ELR (cell line): ENCODE results near the gene LMF1.

Experiments used
- DNase-seq: peaks from one replicate; pipeline ENCODE4 v3.0.0-alpha.2; 2015; ENCODE audit warnings: low read depth

LMF1 gene

DNA sequence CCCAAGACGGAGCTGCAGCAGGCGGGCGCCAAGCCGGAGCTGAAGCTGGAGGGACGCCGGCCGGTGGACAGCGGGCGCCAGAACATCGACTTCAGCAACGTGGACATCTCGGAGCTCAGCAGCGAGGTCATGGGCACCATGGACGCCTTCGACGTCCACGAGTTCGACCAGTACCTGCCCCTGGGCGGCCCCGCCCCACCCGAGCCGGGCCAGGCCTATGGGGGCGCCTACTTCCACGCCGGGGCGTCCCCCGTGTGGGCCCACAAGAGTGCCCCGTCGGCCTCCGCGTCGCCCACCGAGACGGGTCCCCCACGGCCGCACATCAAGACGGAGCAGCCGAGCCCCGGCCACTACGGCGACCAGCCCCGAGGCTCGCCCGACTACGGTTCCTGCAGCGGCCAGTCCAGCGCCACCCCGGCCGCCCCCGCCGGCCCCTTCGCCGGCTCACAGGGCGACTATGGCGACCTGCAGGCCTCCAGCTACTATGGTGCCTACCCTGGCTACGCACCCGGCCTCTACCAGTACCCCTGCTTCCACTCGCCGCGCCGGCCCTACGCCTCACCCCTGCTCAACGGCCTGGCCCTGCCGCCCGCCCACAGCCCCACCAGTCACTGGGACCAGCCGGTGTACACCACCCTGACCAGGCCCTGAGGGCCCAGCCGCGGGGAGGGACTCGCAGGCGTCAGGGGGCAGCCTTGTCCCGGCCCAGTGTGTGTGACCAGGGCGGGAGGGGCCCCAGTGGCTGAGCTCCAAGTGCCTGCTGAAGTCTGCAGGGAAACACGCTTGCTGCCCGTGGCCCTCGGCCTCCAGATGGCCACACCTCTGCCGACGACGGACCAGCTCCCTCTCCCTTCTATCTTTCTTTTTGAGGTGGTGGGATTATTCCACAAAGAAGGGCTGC, 14.2 kb upstream of the LMF1 start:
- DNase-seq = no peak

DNA sequence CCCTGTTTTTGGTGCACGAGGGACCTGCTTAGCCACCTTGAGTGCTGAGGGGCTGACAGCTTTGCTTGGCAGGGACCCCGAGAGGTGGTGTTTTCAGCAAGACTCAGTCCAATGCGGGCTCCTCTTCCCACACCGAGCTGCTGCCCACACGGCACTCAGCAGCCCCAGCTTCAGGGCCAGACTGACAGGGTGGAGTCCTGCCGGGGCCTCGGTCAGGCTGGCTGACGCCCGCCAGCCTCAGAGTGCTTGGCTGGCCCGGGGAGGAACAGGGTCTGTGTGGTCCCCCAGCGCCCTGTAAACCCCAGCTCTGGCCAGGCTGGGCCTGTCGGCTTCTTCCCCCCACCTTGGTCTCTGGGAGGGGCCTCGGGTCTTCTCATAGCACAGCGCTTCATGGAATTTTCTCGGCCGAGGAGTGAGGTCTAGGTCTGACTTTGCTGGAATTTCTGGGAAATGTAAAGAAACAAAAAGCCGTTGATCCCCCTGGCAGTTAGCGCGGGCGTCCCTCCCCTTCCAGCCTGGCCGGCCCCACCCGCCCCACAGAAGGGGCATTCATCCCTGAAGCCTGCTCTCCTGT, 13.4 kb upstream of the LMF1 start:
- no peak for DNase-seq

DNA sequence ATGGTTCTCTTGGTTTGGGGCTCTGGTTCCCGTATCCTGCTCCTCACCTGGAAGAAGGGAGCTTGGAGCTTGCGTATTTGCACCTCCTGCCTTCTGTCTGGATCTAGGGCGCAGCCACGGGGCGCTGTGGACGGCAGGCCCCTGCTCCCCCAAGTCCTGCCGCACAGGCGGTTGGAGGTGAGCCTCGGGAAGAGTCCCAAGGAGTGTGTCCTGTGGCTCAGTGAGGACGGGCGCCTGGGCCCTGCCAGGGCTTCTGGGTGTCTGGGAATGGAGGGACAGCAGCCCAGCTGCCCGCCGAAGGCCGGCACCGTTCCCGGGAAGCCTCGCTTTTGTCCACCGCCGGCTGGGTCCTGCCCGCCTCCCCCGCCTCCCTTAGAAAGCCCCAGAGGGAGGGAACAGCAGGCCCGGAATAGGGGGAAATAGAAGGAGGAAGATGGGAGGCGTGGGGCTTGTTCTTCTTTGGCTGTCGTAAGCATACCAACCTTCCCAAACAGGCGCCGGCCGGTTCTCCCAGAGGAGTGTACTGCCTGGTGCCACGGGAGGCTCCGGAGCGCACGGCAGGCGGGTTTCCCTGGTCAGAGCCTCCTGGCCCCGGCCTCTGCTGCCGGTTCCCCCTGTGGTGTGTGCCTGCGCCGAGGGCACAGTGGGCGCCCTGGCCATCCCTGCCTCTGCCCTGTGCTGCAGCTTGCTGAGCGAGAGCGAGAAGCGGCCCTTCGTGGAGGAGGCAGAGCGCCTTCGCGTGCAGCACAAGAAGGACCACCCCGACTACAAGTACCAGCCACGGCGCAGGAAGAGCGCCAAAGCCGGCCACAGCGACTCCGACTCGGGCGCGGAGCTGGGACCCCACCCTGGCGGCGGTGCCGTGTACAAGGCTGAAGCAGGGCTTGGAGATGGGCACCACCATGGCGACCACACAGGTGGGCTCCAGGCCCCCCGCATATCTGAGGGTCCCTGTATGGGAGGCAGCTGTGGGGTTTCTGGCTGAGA, 12.6 kb upstream of the LMF1 start:
- DNase-seq = no peak

DNA sequence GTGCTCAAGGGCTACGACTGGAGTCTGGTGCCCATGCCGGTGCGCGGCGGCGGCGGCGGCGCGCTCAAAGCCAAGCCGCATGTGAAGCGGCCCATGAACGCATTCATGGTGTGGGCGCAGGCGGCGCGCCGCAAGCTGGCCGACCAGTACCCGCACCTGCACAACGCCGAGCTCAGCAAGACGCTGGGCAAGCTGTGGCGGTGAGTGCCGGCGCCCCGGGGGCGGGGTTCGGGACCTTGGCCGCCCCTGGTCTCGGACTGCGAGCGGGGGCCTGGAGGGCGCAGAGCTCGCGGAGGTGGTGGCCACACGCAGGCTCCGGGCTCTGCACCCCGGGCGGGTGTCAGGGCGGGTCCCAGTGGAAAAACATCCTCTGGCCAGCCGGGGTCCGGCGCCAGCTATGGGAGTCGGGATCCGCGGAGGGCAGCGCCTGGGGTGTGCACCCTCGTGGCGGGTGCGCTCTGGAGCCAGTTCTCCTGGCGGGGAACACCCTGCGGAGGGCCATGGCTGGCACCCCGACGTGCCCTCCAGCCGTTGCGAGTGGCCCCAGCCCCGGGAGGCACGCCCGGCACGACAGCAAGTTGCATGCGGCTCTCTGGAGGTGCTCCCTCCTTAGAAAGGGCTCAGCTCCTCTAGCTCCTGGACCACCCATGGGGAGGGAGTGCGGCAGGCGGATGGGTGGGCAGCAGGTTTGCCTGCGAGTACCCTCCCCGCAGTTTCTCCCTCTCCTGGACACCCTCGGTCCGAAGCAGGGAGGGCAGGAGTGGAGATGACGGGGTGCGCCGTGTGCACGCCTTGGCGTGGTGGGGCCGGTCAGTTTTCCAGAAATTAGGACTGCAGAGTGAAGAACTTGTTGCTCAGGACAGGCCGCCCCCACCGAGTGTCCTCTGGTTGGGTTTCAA, 11.6 kb upstream of the LMF1 start:
- DNase-seq = no peak

DNA sequence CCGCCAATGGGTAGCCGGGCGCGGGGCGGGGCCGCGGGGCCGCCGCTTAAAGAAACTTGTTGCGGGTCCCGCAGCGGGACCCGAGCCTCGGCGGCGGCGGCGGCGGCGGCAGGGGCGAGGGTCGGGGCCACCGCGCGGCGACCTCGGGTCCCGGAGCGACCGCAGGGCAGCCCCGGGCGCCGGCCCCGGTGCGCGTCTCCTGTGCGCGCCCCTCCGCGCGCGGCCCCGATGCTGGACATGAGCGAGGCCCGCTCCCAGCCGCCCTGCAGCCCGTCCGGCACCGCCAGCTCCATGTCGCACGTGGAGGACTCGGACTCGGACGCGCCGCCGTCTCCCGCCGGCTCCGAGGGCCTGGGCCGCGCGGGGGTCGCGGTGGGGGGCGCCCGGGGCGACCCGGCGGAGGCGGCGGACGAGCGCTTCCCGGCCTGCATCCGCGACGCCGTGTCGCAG, 10.9 kb upstream of the LMF1 start, which contains the start of gene SOX8:
TSS of gene SOX8 (plus strand) at position 76 of the 450 bp plus-strand sequence. CDS start at position 229, 153 bp downstream.
- DNase-seq = no peak

DNA sequence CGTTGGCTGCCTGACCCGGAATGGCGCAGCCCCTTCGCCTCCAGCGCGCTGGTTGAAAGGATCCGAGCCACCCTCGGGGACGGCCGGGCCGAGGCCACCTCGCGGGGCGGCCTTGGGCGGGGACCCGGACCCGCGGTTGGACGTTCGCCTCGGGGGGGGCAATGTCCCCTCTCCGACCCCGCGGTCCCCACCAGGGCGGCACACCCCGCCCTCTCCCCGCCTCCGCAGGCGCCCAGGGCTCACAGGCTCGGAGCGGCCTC, 9.7 kb upstream of the LMF1 start:
- no peak for DNase-seq

DNA sequence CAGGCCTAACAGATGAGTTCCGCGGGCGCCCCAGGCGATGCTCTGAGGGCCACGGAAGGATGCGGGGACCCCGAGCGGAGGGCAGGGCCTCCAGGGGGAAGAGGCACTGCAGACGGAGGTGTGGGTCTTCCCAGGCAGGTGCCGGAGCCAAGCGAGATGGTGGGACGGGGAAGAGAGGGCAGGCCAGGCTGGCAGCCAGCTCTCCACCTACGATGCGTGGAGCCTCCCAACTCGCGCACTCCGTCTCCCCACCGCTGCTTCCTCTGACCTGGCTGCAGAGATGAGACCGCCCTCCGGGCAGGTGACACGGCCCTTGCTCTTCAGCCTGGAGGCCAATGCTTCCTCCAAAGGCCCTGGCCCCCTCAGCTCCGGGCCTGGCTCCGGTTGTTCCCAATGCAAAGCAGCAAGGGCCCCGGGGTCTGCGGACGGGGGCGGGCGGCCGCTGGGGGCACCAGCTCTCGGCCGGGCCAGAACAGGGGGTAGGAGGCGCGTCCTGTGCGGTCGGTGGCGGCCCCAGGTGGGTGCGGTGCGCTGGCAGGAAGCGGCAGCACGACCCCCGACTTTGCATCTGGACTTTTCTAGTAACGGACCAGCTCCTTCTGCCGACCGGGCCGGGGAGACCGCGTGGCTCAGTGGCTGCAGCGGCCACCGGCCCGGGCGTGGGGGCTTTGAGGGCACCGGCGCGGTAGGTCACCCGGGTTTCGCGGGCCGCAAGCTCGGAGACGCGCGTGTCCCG, 9.2 kb upstream of the LMF1 start:
- DNase-seq = no peak

DNA sequence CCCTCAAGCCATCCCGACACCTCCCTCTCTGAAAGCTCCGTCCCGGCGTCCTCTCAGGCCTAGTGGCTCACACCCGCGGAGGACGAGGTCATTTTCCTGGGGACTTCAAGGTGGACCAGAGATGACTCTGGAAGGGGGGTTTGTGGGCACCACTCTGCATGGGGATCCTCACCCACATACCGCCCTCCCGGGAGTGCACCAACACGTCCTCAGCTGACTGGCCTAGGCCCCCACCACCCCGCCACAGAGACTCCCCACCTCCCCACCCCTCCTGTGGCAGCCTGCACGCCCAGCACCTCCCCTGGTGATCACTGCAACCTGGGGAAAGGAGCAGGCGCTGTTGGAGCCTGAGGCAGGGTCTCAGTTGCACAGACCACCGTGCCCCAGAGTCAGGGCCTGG, 8.4 kb upstream of the LMF1 start:
- no peak for DNase-seq

DNA sequence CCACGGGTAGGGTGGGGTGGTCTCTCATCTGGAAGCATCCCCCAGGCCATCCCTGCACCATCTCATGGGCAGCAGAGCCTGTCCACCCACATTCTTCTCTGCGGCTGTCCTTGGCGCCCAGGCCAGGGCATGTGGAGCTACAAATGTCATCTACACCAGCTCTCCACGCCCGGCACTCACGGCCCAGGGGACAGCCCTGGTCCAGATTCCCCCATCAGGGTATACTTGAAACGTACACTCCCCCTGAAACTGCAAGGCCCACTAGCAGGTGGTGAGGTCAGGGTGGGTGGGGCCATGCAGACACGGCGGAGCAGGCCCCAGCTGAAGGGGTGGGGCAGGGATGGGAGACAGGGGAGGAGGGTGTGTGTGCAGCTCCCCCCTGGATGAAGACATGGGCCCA, 7.6 kb upstream of the LMF1 start:
- no peak for DNase-seq

DNA sequence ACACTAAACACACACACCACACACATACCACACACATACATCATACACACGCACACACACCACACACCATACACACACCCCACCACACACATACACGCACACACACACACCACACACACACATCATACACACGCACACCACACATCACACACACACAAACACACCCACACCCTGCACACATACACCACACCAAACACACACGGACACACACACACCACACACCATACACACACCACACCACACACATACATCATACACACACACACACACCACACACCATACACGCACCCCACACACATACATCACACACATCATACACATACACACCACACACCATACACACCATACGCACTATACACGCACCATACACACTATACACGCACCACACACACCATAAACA, 7.1 kb upstream of the LMF1 start:
- DNase-seq = no peak

DNA sequence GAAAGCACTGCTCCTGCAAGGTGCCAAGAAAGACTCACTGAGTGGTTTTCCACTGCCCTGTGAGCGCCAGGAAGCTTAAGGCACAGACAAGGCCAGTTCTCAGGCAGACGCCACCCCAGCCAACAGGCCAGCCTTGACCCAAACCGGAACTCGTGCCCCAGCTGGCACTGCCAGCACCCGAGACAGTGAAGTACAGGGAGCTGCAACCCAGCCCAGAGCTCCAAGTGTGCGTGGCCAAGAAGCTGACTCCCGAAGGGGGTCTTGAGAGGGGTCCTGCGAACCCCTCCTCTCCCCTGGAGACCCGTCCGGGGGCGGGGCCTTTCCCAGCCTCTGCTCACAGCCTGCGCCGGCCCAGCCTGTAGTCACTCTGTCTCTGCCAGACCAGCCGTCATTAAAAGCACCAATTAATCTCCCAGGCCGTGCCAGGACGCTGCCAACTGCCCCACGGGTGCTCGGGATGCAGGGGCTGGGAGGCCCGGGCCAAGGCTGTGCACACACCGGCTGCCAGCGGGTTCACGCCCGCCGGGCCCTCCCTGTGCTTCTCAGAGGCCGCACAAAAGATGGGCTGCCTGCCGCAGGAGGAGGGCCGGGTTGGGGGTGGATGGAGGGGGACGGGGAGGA, 6.4 kb upstream of the LMF1 start:
- no peak for DNase-seq

DNA sequence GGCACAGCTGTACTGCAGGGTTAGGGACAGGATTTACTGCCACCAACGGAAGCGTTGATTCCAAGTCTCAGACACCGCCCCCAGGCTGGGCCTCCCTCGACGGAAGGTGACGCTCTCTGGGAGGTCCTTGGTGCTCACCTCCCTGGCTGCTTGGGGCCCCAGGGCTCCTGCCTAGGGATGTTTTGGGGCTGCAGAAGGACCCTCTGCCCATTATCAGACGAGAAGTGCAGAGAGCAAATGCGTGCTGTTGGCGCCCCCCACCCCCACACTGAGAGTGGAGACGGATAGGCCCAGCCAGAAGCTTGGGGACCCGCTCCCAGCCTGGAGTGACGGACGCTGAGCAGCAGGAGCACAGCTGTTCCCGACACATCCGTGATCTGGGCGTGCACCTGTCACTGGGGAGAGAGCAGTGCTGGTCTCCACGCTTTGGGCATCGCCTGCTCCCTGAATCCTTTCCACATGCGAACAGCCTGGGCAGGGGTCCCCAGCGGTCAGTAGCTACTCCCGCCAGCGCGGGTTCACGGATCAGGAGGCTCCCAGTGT, 5.7 kb upstream of the LMF1 start:
- DNase-seq = no peak

DNA sequence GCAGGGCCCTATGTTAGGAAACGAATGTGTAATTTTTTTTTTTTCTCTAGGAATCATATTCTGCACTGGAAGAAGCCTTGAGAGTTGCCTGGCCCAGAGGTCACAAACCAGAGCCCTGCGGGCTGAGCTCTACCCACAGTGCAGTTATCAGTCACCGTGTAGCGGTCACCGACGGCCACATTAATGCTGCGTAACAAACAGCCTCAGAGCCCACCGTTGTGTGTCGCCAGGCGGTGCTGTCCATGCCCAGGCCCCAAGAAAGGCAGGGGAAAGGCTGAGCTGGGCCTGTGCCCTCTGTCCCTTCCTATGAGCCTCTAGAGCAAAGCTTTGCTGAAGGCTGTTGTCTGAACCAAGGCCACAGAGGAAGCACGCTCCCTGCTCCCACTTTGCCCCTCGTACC, 4.5 kb upstream of the LMF1 start:
- DNase-seq = no peak

DNA sequence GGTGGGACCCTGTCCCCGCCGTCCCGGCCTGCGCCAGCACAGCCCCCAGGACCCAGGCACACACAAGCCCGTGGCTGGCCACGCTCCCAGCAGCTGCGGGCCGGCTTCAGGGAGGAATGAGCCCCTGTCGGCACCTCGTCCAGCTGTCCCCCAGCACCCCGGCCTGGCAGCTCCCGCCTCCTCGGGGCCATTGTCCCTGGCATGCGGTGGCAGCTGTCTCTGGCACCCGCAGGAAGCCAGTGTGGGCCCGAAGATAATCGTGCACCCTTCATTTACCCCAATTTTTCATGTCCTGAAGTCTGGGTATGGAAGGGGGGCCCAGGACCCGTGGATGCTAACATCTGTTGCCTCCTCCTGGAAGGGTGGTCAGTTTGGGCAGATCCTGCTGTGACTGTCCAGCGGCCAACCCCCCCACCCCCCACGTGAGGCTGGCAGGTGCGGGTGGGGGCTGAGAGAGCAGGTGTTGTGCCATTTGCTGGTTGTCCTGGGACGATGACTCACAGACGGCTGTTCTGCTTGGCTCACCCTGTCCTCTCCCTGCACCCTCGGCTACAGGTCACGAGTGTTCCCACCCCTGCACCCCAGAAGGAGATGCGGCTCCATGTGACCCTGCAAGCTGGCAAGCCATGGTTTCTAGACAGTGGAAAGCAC, 4.0 kb upstream of the LMF1 start:
- no peak for DNase-seq

DNA sequence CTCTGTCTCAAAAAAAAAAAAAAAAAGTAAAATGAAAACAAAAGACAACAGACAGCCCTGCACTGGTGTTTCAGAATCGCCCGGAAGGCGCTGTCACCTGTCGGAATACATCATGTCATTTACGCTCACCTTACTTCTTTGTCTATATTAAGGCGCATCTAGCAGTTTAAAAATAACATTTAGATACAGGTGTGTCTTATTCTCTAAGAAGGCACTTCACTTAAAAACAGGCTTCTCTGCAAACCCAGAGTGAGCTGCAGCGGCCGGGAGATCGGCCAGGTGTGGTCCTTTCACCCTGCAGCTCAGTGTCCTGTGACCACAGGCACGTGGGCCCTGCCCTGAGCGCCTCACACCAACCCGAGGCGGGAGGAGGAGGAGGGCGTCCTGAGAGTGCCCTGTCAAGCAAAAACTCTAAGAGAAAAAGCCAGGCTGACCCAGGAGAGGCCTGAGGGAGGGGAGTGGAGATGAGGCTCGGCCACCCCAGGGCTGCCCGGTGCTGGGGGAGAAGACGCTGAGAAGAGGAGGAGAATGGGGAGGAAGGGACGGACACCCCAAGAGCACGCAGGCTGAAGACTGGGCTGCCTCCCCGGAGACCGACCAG, 3.3 kb upstream of the LMF1 start:
- no peak for DNase-seq

DNA sequence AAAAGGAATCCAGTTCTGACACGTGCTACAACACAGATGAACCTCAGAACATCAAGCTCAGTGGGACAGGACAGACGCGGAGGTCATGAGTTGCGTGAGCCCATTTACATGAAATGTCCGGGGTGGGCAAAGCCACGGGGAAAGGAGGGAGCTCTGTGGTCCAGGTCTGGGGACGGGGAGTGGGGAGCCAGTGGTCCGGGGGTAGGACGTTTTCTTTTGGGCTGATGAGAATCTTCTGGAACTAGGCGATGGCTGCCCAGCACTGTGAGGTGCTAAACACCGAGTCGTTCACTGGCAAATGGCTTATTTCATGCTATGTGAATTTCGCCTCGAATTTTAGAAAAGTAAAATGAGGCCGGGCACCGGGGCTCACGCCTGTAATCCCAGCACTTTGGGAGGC, 2.6 kb upstream of the LMF1 start:
- DNase-seq = no peak

DNA sequence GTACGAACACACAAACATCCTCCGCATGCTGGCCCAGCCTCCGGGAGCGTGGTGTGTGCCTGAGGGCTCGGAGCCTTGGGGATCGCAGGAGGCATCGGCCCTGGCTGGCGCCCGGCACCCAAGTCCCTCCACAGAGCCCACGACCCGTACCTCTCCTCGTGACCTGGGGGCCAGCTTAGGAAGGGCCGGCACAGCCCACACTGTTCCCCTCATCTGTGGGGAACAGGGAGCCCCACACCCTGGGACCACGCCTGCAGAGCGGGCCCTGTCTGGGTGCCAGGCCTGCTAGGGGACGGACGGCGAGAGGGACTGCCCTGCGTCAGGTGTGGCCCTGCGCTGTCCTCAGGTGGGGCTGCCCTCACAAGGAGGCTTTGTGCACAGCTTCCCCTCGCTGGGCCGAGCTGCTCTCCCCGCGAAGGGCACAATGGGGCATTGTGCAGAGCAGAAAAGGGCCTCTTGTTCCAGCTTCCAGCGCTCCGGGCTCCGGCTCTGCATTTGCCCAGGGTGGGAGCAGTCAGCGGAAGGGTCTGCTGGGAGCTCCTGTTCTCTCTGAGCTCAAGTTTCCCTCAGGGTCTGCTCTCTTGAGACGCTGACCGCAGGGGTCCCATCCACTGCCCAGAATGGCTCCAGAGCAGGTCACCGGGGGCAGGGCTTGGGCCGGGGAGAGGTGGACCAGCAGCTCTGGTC, 1.7 kb upstream of the LMF1 start:
- no peak for DNase-seq

DNA sequence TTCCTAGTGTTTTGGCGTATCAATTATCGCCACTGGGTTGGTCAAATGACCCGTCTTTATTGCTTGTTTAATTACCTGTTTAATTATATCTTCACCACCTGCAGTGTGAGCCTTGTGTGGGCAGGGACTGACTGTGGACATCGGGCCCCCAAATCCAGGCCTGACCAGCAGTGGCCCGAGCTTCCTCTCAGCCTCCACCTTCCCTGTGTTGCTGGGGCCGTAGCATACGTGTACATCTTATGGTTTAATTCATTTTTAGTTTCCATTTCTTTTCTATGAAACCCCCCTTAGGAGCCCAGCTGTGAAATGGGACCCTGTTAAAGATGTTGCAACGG, 1.2 kb upstream of the LMF1 start:
- no peak for DNase-seq

DNA sequence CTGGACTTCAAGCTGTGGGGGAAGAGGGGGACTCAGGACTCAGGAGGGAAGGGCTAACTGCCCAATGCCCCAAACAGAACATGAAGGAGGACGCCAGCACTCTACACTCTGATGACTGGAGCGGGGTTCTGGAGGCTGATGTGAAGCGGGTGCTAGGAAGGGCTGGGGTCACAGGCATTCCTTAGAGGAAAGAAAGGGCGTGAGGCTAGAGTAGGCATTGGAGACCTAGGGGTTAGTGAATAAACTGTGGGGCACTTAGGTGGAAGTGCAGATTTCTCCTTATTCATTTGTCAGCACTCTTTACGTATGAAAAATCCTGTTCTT, 760 bp upstream of the LMF1 start:
- DNase-seq = no peak
